Astrocyte of the cerebellum (primary cell): ENCODE measurements around the gene UBE2E3.
A peak's percentile ranks its signal among the peaks of the same experiment; 100 is the strongest.

Experiments
- DNase-seq: peaks from one replicate; pipeline ENCODE4 v3.0.0-alpha.2; 2011; ENCODE audit warnings: low read depth
- H3K4me3 ChIP-seq: 2 replicates; pipeline ENCODE4 v1.5.1; 2011; ENCODE audit warnings: mild to moderate bottlenecking, low read depth, low read length, moderate library complexity
- CTCF ChIP-seq: IDR thresholded peaks from 2 replicates; pipeline ENCODE4 v1.5.1; 2012; ENCODE audit warnings: low read length, low read depth, moderate library complexity, mild to moderate bottlenecking; ENCODE audit errors: missing control alignments
- in situ Hi-C: cut with HindIII; loops from 2 replicates; pipeline ENCODE4 v1.10.0; 2017; ENCODE audit warnings: low sequenced_read_pairs

Gene UBE2E3

GRCh38 chr2:181104512-181105115 is 124.2 kb downstream of the UBE2E3 start:
- peak; percentile 49 for DNase-seq
- in situ Hi-C loops, result loop anchor here (25.0 kb wide), 1 partner anchor 358 kb away; the partner anchor contains the start of gene ITGA4
- peak; percentile 77 for TF ChIP-seq CTCF
- no peak overlapping the region for H3K4me3 ChIP-seq

- DNase-seq, result no peak
- TF ChIP-seq CTCF, result no peak
- in situ Hi-C loops, result loop anchor here (25.0 kb wide), 1 partner anchor 357 kb away; the partner anchor contains the start of gene ITGA4
- H3K4me3 ChIP-seq, result no peak overlapping the region
Measured at GRCh38 chr2:181105562-181105961, 125.2 kb downstream of the UBE2E3 start.

GRCh38 chr2:181106229-181106628 is 125.8 kb downstream of the UBE2E3 start:
- no peak for DNase-seq
- no peak overlapping the region for H3K4me3 ChIP-seq
- TF ChIP-seq CTCF, result no peak
- in situ Hi-C loops, result loop anchor here (25.0 kb wide), 1 partner anchor 356 kb away; the partner anchor contains the start of gene ITGA4

GRCh38 chr2:181106789-181107627 is 126.6 kb downstream of the UBE2E3 start:
- DNase-seq, result peak; percentile 53
- in situ Hi-C loops, result loop anchor here (25.0 kb wide), 1 partner anchor 355 kb away; the partner anchor contains the start of gene ITGA4
- no peak overlapping the region for H3K4me3 ChIP-seq
- TF ChIP-seq CTCF, result no peak

- in situ Hi-C loops, result loop anchor here (25.0 kb wide), 1 partner anchor 355 kb away; the partner anchor contains the start of gene ITGA4
- no peak for TF ChIP-seq CTCF
- DNase-seq, result no peak
- no peak overlapping the region for H3K4me3 ChIP-seq
Measured at GRCh38 chr2:181107628-181107945, 127.2 kb downstream of the UBE2E3 start.

- in situ Hi-C loops, result loop anchor here (25.0 kb wide), 1 partner anchor 351 kb away; the partner anchor contains the start of gene ITGA4
- no peak for TF ChIP-seq CTCF
- no peak for DNase-seq
- no peak overlapping the region for H3K4me3 ChIP-seq
Measured at GRCh38 chr2:181111059-181111458, 130.7 kb downstream of the UBE2E3 start.
